T follicular helper cell (primary cell): Measurements from ENCODE around the gene GALM.

Experiments used
- DNase-seq: peaks from one replicate; pipeline ENCODE4 v3.0.0-alpha.2; 2020; ENCODE audit warnings: low read depth

GALM gene

GRCh38 chr2:38771632-38772031 lies 105.7 kb downstream of the GALM start:
- DNase-seq = no peak

- no peak for DNase-seq
Measured at GRCh38 chr2:38775097-38775920, 109.4 kb downstream of the GALM start.

- no peak for DNase-seq
Measured at GRCh38 chr2:38775921-38776225, 110.0 kb downstream of the GALM start.

GRCh38 chr2:38776531-38776930 lies 110.6 kb downstream of the GALM start:
- no peak for DNase-seq

- DNase-seq = no peak
Measured at GRCh38 chr2:38778687-38779082, 112.8 kb downstream of the GALM start.

GRCh38 chr2:38783586-38783985 lies 117.7 kb downstream of the GALM start:
- no peak for DNase-seq
